ENCODE data around the gene PCDHGA6. TPM values are rescaled to one million over a fixed set of nuclear protein-coding genes. Genes with fewer than 3 reads are reported as not detected.

PCDHGA6 gene
- total and polyA plus RNA-seq, 9 of the 15 experiments (the other 6 are each of a cell fraction or from before 2014, with no cell fraction given) = 0.01 to 0.18 (median 0.09) TPM; not detected in 1

GRCh38 chr5:141413540-141414069 is 39.9 kb downstream of the PCDHGA6 start:
- Histone ChIP-seq H2AFZ (ENCODE audit: low read depth, low read length) (peak overlapping the region; percentile 69; the same call in 1 of the 2 replicates), H3K27me3 (ENCODE audit: control insufficient read depth in 2 of 2, insufficient read depth in 2 of 2, low read length in 2 of 2) (peaks cover 7 to 33% of the 10 kb centered on the region in 2 experiments; a peak in 4 of 5 replicates), H3K9me1 (ENCODE audit: control insufficient read depth, insufficient read depth, low read length) (no peaks in the 10 kb centered on the region), H3K9ac (ENCODE audit: insufficient read depth in 1 of 2, low read depth in 2 of 2, low read length in 2 of 2) (no peak overlapping the region), H3K36me3 (ENCODE audit: control insufficient read depth, insufficient read depth, low read length) (no peaks in the 10 kb centered on the region), H3K4me1 (replicated peaks in 1 of 2; ENCODE audit: control insufficient read depth in 2 of 2, insufficient read depth in 2 of 2, low read length in 2 of 2) (peaks cover 0 to 27% of the 10 kb centered on the region in 2 experiments; a peak in 2 of 5 replicates), H4K20me1 (replicated peaks; ENCODE audit: control insufficient read depth, insufficient read depth, low read length) (no peaks in the 10 kb centered on the region), H3K27ac (ENCODE audit: extremely low read depth, low read depth, low read length) (no peak overlapping the region), H3K79me2 (ENCODE audit: control insufficient read depth, insufficient read depth, low read length) (no peaks in the 10 kb centered on the region), H3K4me3 (0 out of 2 replicates have a peak overlapping the region, but pooled peaks have one; percentile 21), H3K4me2 (ENCODE audit: insufficient read depth, low read length) (peak overlapping the region; percentile 21), H3K9me3 (replicated peaks; ENCODE audit: control insufficient read depth, insufficient read depth, low read depth, low read length) (no peaks in the 10 kb centered on the region; the same call in 1 of the 2 replicates)
- TF ChIP-seq PTRF (tag; IDR thresholded peaks at IDR 0.05) = no peak
- TF ChIP-seq MEIS2 (IDR thresholded peaks at IDR 0.05; ENCODE audit: partially characterized antibody) = no peak
- TF ChIP-seq HDAC6 (IDR thresholded peaks at IDR 0.05; ENCODE audit: low read depth, low read length) = no peak
- TF ChIP-seq RBBP5 (IDR thresholded peaks at IDR 0.05; ENCODE audit: borderline replicate concordance, insufficient read depth, low read length, poor library complexity, severe bottlenecking) = no peak
- TF ChIP-seq ZNF263 (CRISPR knock-in tag; IDR thresholded peaks at IDR 0.05; ENCODE audit: borderline replicate concordance) = no peak
- TF ChIP-seq POLR3A (IDR thresholded peaks at IDR 0.05; ENCODE audit: borderline replicate concordance, extremely low read depth, insufficient read depth, insufficient read length) = no peak
- TF ChIP-seq MIER1 (IDR thresholded peaks at IDR 0.05; ENCODE audit: low read depth) = no peak
- no peak for TF ChIP-seq RHOXF2B (CRISPR knock-in tag; conservative IDR thresholded peaks at IDR 0.05)
- TF ChIP-seq E4F1 (CRISPR knock-in tag; IDR thresholded peaks at IDR 0.05; ENCODE audit: borderline replicate concordance) = no peak
- no peak for TF ChIP-seq ZNF146 (CRISPR knock-in tag; IDR thresholded peaks at IDR 0.05; ENCODE audit: unreplicated experiment)
- TF ChIP-seq ZNF436 (CRISPR knock-in tag; IDR thresholded peaks at IDR 0.05) = no peak
- no peak for TF ChIP-seq TAF15 (IDR thresholded peaks at IDR 0.05; ENCODE audit: low read depth, low read length)
- no peak for TF ChIP-seq ETS2 (tag; IDR thresholded peaks at IDR 0.05; ENCODE audit: borderline replicate concordance, poor library complexity, severe bottlenecking)
- no peak for TF ChIP-seq MXI1 (IDR thresholded peaks at IDR 0.05; ENCODE audit: low read depth, low read length)
- TF ChIP-seq SUPT5H (IDR thresholded peaks at IDR 0.05) = no peak
- TF ChIP-seq ZBTB7A (IDR thresholded peaks at IDR 0.05; ENCODE audit: borderline replicate concordance, control insufficient read depth, low read depth, low read length) = no peak
- no peak for ATAC-seq
- 9% methylated on average over 25 of the region's 25 CpGs for WGBS (ENCODE audit: insufficient coverage, low coverage, missing lambda C conversion rate)
- no peak for DNase-seq (ENCODE audit: extremely low read depth in 1 of 4, low spot score in 3 of 4)
- in situ Hi-C loops (cut with MboI) = no loop called here
- BruUV-seq (replicated peaks) = no TSS peak
- CTCF ChIA-PET (ENCODE audit: low intra/inter-chr PET ratio) = interaction anchor here (0.6 to 1.5 kb wide), 3 partner anchors 125 to 400 kb away, joined by 3 to 4 read pairs (median 3); no protein-coding TSS in a partner anchor
- FAIRE-seq = no peak
- POLR2A ChIA-PET = interaction anchor here (0.8 to 1.9 kb wide), 3 partner anchors 8 to 262 kb away, joined by 4 to 7 read pairs (median 4); partner anchors contain the start of gene PCDHGA11
- intact Hi-C loops (cut with micrococcal nuclease) = loop anchor here (5.0 kb wide), 1 partner anchor 109 kb away; no protein-coding TSS in a partner anchor
